ENCODE data around the gene HAPLN2.
"Not testable (repeated sequence)": the region's sequence is repeated elsewhere in the genome, so short reads cannot be mapped to it uniquely, and the experiment has no call there.

HAPLN2 gene

GRCh38 chr1:156592158-156592909 lies 26.9 kb upstream of the HAPLN2 start:
- no peak for DNase-seq

GRCh38 chr1:156592910-156593660 lies 26.1 kb upstream of the HAPLN2 start:
- DNase-seq = no peak

DNA sequence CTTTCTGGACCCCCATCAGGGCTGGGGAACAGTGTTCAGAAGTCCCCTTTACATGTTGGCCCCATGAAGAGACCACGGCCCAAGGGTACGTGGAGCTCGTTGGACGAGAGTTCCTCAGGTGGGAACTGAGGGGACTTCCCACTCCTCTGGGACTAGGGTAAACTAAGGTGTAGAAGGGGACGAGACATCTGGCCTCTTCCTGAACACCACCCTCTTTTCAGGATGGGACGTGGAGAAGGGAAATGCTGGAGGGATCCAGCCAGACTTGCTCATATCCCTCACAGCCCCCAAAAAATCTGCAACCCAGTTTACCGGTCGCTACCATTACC lies 25.6 kb upstream of the HAPLN2 start:
- DNase-seq = no peak

GRCh38 chr1:156594190-156594589 lies 25.0 kb upstream of the HAPLN2 start:
- DNase-seq = no peak

DNA sequence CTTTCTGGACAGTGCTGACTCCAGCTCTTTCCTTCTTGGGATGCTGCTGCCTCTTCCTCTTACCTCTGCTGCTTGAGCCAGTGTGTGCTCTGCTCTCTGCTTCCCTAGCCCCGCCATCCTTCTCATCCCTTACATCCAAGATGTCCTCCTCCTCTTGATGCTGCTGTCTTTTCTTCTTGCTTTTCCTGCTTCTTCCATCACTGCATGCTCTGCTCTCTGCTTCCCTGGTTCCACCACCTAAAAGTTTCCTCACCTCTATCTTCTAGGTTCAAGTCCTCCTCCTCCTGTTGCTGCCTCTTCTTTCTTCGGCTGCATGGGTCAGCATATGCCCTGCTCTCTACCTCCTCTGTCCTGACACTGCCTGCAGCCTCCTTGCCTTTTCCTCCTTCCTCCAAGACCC lies 24.2 kb upstream of the HAPLN2 start:
- no peak for DNase-seq

- no peak for DNase-seq
Observed at GRCh38 chr1:156596426-156596825, 22.8 kb upstream of the HAPLN2 start.

GRCh38 chr1:156598125-156598524 lies 21.1 kb upstream of the HAPLN2 start:
- no peak for DNase-seq

- no peak for DNase-seq
Observed at GRCh38 chr1:156598731-156599432, 20.3 kb upstream of the HAPLN2 start.

GRCh38 chr1:156599811-156600210 lies 19.4 kb upstream of the HAPLN2 start:
- no peak for DNase-seq

GRCh38 chr1:156600733-156601121 lies 18.5 kb upstream of the HAPLN2 start:
- no peak for DNase-seq

DNA sequence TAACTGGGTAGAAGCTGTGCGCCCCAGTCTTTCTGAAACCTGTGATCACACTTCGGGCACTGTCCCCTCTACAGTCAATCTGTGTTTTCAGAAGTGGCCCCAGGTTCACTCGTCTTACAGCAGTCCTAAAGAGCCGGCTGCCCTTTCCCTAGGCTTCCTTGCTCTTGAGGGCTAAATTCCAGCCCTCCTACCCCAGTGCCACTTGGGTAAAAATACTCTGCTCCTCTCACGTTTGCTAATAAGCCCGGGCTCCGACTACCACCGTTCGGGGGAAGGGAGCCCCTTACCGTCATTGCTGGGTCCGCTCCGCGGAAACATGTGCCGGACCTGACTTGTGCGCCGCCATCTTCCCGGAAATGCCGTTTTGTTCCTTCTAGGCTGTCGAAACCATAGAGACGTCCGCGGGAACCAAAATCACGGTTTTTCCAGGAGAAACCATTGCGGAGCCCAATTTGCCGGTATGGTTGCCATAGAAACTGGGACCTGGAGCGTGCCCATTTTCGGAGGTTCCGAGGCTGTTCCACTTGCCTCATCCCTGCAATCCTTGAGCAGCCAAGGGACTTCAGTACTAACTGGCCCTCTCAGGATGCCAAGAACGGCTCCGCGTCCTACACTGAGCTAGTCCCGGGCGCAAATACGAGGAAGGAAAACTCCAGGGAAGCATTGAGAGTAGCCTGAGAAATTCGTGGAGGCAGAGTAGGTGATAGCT lies 17.9 kb upstream of the HAPLN2 start, which contains the start of gene GPATCH4:
Gene GPATCH4 (minus strand): TSS at position 358 of the 709 bp plus-strand sequence.
- peak; percentile 74 for DNase-seq

DNA sequence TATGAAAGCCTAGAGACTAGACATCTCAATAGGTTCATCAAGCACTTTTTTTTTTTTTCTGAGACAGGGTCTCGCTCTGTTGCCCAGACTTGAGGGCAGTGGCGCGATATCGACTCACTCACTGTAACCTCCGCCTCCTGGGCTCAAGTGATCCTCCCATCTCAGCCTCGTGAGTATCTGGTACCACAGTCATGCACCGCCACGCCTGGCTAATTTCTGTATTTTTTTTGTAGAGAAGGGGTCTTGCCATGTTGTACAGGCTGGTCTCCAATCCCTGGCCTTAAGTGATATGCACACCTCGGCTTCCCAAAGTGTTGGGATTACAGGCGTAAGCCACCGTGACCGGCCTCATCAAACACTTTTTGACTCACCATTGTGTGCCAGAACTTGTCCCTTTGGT lies 17.3 kb upstream of the HAPLN2 start:
- DNase-seq = no peak

DNA sequence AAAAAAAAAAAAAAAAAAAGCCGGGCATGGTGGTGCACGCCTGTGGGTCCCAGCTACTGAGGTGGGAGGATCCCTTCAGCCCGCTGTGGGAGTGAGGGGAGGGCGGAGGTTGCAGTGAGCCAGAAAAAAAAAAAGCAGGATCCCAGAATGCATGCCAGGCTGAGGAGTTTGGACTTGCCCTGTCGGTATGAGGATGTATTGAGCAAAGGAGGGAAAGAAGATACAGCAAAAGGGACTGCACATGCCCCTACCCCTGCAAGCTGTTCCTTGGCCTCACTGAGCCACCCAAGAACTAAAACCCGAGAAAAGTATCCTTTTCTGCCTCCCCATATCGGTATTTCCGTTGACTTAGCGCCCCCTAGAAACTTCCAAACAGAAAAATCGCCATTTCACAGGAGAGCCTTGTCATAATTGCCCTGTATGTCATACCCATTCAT lies 16.6 kb upstream of the HAPLN2 start:
- DNase-seq = no peak

- DNase-seq = not testable (repeated sequence)
Observed at GRCh38 chr1:156607344-156607743, 11.9 kb upstream of the HAPLN2 start.

- no peak for DNase-seq
Observed at GRCh38 chr1:156608036-156608674, 11.1 kb upstream of the HAPLN2 start.

DNA sequence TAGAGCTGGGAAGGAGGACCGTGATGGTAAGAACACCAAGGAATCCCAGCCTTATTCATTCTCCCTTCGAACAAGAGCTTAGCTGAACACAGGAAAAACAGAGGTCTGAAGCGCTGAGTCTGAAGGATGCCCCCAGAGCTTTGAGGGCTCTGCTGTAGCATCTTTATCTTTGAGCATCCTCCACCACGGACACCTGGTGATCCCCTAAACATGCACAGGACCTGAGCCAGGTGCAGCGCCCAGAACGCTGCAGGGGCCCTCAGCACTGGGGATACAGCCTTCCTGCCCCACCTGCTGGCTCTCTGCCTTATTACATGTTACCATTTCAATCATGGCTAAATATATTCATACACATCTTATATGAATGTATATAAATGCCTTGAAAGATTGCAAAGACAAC lies 10.2 kb upstream of the HAPLN2 start:
- no peak for DNase-seq

DNA sequence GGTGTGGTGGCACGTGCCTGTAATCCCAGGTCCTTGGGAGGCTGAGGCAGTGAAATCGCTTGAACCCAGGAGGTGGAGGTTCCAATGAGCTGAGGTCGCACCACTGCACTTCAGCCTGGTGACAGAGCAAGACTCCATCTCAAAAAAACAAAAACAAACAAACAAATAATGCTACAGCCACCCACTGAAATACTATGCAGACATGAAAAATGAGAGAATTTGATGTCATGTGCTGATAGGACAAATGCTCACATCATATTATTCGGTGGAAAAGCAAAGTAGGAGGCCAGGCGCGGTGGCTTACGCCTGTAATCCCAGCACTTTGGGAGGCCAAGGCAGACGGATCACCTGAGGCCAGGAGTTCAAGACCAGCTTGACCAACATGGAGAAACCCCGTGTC lies 9.1 kb upstream of the HAPLN2 start:
- DNase-seq = not testable (repeated sequence)

DNA sequence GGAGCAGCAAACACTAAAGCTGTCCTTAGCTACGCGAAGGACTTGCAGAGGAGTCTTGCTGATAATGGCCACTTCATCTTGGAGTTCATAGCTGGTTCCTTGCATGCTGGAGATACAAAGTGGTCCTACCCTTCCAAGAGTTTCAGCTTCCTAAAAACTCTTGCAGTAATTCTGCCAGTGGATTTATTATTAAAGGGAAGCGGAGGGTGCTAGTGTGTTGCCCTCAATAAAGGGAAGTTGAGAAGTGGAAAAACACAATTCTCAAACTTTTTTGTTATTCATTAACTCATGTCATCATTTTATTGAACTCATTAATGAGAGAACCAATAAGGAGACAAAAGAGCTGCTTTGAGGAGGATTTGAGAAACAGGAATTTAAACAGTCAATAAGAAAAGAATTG lies 6.5 kb upstream of the HAPLN2 start:
- DNase-seq = no peak

GRCh38 chr1:156615946-156616345 lies 3.3 kb upstream of the HAPLN2 start:
- DNase-seq = no peak

DNA sequence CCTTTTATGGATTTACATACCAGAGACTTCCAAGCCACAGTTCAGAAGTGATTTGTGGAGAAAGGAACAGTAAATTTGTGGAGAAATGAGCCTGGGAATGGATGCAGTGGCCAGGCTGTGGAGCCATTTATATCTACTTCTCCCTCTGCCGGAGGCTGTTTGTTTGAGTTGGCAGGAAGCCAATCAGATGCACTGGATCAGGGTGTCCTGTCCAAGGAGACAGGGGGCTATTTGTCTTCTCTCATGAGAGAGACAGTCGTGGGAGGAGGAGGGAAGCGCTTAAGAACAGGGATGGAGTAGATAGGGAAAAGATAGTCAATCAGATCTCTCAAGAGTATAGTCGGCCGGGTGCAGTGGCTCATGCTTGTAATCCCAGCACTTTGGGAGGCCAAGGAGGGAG lies 2.8 kb upstream of the HAPLN2 start:
- no peak for DNase-seq

DNA sequence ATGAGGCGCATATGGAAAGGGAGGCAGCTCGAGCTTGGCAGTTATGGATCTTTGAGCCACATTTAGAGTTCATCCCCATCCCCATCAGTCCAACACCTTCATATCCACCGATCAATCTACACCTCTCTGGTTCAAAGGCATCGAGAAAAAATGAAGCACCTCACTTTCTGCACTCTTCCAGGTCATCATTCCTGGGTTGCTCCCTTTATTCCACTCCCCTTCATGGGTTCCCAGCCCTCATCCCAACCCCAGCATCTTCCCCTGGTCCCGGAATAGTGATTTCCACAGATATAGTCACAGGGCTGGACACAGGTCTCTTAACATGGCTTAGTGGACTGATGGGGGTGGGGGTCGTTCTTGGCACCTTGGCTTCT lies 354 bp downstream of the HAPLN2 start:
- no peak for DNase-seq

GRCh38 chr1:156622581-156623297 lies 3.5 kb downstream of the HAPLN2 start:
- no peak for DNase-seq
